GM12873 (cell line): Measurements from ENCODE around the gene SLC22A15.

Experiments
- TF ChIP-seq, protein P1 (sequence below): IDR thresholded peaks from 2 replicates; pipeline ENCODE4 v1.5.1; 2012; ENCODE audit warnings: low read depth, mild to moderate bottlenecking, moderate library complexity, low read length, control low read depth; ENCODE audit not compliant: insufficient read depth; ENCODE audit errors: missing control alignments

Gene SLC22A15

DNA sequence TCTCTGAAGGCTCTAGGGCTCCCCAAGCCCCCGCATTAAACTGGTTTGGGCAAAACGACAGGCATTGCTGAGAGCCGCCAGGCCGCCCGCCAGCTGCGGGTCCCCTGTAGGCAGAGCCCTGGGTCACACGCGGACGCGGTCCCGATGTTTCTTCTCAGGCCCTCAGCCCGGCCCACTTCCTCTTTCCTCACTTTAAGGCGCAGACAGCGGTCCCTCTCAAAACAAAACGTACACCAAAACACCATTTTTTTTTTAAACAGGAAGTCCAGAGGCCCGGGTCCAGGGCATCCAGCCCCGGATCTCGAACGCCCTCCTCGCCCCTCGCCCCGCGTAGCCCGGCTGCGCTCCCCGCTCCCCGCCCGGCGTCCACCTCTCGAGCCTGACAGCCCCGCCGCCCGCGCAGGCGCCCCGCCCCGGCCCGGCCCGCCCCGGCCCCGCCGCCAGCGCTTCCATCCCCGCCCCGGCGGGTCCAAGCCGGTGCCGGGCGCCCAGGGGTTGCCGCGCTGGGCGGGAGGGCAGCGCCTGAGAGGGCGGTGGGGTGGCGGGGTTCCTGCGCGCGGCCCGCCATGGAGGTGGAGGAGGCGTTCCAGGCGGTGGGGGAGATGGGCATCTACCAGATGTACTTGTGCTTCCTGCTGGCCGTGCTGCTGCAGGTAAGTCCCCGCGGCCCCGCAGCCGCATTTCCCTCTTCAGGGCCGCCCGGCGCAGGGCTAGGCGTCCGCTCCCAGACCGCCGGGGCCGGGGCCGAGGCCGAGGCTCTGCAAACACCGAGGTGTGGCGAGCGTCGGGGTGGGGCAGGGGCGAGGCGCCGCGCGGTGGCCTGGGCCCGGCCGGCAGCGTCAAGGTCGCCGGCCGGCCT, at the start of gene SLC22A15:
Gene SLC22A15 (plus strand): TSS at position 452 of the 859 bp plus-strand sequence. CDS start 115 bp downstream, at position 567.
- TF ChIP-seq, protein P1, sequence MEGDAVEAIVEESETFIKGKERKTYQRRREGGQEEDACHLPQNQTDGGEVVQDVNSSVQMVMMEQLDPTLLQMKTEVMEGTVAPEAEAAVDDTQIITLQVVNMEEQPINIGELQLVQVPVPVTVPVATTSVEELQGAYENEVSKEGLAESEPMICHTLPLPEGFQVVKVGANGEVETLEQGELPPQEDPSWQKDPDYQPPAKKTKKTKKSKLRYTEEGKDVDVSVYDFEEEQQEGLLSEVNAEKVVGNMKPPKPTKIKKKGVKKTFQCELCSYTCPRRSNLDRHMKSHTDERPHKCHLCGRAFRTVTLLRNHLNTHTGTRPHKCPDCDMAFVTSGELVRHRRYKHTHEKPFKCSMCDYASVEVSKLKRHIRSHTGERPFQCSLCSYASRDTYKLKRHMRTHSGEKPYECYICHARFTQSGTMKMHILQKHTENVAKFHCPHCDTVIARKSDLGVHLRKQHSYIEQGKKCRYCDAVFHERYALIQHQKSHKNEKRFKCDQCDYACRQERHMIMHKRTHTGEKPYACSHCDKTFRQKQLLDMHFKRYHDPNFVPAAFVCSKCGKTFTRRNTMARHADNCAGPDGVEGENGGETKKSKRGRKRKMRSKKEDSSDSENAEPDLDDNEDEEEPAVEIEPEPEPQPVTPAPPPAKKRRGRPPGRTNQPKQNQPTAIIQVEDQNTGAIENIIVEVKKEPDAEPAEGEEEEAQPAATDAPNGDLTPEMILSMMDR: peak; percentile 9

GRCh38 chr1:115927971-115928370, 48.3 kb upstream of the SLC22A15 start:
- TF ChIP-seq, protein P1: no peak

- TF ChIP-seq, protein P1: no peak
Observed at GRCh38 chr1:115929881-115930280, 46.4 kb upstream of the SLC22A15 start.

- TF ChIP-seq, protein P1: no peak
Observed at GRCh38 chr1:115933625-115934024, 42.7 kb upstream of the SLC22A15 start.

DNA sequence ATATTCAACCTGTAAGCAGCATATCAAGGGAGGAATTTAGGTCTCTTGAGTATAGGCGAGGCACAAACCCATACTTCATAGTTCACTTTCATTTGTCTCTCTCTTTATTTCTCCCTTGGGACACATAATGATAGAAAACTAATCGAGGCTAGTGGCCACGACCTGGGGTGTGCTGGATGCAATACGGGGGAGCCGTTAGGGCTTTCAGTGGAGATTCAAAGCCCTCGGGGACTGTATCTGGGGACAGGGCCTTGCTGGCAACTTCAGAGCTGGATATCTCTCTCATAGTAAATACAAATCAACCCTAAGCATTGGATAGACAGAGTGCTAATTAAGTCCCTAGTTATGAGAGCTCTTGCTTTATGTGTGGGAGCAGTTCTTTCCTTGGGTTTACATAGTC, 36.9 kb upstream of the SLC22A15 start:
- TF ChIP-seq, protein P1: no peak

- TF ChIP-seq, protein P1: no peak
Observed at GRCh38 chr1:115946116-115946515, 30.2 kb upstream of the SLC22A15 start.

DNA sequence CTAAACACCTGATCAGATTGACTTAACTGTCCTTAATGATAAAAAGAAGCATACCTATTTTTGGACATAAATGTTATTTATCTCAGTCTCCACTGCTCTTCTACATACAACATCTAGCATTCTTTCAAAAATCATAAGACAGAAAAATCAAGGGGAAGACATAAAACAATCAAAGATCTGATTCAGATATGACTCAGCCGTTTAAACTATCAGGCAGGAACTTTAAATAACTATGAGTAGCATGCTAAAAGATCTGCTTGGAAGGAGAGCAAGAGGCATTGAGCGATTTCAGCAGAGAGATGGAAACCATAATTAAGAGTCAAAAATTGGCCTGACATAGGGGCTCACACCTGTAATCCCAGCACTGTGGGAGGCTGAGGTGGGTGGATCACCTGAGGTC, 27.2 kb upstream of the SLC22A15 start:
- TF ChIP-seq, protein P1: no peak
